AG09309 (cell line): Measurements from ENCODE around the gene UBASH3B.

Experiments
- DNase-seq: peaks from one replicate; pipeline ENCODE4 v3.0.0-alpha.2; 2010; ENCODE audit warnings: low read depth
- H3K4me3 ChIP-seq: 2 replicates; pipeline ENCODE4 v1.5.1; 2011; ENCODE audit warnings: mild to moderate bottlenecking, low read depth, low read length, moderate library complexity; ENCODE audit not compliant: control insufficient read depth
- TF ChIP-seq, protein P1 (sequence below): IDR thresholded peaks from 2 replicates; pipeline ENCODE4 v1.5.1; 2011; ENCODE audit warnings: mild to moderate bottlenecking, low read depth, low read length, inconsistent platforms; ENCODE audit not compliant: insufficient read depth, control insufficient read depth; ENCODE audit errors: missing control alignments

UBASH3B gene

DNA sequence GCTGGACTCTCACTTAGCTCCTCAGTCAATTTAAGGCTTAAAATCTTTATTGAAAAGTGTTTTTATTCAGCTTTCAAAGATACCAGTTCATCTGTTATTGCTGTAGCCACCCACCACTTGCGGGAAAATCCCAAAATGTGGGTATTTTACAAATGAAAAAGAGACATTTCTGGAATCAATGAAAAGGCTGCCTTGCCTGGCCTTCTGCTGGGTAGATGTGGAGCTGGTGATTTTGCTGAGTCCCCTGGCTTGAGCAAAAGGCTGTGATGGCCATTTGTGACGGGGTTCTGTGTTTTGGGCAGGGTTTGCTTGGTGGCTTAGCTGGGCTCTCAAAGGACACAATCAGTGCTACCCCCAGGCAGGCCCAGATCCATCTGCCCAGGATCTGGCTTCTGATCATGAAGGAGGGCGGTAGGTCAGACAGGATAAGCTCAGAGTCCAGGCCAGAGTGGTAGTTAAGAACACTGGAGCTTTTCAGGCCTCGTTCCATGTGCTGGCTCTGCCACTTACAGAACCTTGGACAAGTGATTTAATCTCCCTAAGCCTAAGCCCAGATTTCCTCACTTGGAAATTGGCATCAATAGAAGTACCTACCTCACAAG, 36.1 kb downstream of the UBASH3B start:
- TF ChIP-seq, protein P1, sequence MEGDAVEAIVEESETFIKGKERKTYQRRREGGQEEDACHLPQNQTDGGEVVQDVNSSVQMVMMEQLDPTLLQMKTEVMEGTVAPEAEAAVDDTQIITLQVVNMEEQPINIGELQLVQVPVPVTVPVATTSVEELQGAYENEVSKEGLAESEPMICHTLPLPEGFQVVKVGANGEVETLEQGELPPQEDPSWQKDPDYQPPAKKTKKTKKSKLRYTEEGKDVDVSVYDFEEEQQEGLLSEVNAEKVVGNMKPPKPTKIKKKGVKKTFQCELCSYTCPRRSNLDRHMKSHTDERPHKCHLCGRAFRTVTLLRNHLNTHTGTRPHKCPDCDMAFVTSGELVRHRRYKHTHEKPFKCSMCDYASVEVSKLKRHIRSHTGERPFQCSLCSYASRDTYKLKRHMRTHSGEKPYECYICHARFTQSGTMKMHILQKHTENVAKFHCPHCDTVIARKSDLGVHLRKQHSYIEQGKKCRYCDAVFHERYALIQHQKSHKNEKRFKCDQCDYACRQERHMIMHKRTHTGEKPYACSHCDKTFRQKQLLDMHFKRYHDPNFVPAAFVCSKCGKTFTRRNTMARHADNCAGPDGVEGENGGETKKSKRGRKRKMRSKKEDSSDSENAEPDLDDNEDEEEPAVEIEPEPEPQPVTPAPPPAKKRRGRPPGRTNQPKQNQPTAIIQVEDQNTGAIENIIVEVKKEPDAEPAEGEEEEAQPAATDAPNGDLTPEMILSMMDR, result no peak
- no peak overlapping the region for H3K4me3 ChIP-seq
- DNase-seq, result no peak

DNA sequence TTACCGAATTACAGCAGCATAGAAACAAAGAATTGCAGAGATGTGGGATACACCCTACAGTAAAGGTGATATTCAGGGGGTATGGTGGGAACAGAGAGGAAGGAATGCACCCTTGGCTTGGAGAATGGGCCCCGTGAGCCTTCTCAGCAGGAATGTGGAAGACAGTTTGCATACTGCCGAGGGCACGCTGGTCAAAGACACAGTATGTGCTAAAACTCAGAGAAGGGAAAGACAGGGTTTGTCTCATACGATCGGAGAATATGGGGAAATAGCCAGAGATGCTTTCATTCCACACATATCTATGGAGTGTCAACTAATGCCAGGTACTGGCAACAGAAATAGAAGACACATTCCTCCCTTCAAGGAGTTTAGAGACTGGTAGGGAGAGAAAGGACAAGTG, 36.9 kb downstream of the UBASH3B start:
- no peak for DNase-seq
- H3K4me3 ChIP-seq, result no peak overlapping the region
- TF ChIP-seq, protein P1, result no peak

DNA sequence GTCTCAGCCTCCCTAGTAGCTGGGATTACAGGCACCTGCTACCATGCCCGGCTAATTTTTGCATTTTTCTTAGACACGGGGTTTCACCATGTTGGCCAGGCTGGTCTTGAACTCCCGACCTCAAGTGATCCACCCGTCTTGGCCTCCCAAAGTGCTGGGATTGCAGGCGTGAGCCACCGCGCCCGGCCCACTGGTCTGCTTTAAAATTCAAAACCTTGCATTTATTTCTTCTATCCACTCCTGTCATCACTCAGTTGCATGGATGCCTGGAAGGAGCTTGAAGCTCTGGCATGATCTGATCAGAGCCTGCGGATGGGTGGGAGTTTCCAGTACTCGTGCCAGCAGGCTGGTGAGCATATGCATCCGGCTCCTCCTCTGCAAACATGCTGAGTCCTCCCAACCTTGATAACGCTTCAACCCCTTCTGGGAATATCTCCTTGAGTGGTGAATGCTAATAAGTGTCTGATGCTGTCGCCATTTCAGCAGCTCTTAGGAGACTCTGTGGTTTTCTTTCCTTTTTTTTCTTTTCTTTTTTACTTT, 39.6 kb downstream of the UBASH3B start:
- TF ChIP-seq, protein P1, result no peak
- no peak overlapping the region for H3K4me3 ChIP-seq
- DNase-seq, result no peak

DNA sequence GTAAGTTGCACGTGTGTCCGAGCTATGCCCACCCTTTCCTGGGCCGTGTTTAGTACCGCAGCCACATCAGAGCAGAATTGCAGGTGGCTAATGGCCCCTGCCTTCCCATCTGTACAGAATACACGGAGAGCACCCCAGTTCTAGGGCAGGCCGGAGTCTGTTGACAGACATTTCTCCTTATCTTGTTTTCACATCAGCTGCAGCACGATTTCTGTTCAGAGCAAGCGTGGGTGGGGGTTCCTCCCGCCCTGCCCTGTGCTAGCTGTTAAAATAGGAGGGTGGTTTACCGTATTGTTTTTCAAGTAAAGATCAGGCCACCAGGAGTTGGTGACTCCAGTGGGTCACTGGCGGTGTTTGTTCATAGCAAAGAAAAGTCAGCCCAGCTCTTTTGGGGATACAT, 41.1 kb downstream of the UBASH3B start:
- DNase-seq, result no peak
- TF ChIP-seq, protein P1, result no peak
- H3K4me3 ChIP-seq, result no peak overlapping the region

DNA sequence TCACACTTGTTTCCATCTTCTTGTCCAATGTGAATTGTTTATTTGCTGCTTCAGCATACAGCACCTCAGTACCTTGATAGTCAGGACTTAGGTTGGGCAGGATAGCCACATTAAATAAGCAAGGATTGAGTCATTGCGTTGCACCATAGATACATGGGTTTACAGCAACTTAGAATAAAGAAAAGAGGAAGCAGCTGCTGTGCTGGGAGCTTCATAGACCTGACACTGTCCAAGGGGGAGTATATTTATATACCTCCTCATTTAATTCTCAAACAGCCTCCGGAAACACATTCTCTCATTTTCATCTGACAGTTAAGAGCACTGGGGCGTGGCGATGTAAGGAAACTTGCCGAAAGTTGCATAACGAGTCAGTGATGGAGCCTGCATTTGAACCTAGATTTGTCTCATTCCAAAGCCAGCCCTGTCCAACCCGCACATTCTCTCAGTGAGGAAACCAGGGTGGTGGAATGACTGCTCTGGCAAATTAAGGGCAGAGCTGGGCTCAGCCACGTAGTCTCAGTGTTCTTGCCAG, 42.2 kb downstream of the UBASH3B start:
- no peak for DNase-seq
- H3K4me3 ChIP-seq, result no peak overlapping the region
- TF ChIP-seq, protein P1, result no peak

DNA sequence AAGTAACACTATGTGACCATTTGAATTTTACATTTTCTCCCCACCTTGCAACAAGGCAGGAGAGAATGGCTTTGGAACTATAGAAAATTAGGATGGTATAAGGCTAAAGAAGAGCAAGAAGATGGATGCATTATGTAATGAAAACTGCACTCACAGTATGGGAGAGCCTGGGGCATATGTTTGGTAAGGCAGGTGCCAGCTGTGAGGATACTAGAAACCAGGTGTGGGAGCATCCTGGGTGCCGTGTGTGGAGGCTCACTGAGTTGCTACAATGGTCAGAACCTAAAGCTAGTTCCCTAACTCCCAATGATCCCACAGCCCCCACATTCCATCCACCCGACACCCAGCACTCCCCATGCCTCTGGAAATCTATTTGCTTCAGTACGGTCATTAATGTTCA, 42.9 kb downstream of the UBASH3B start:
- no peak for DNase-seq
- no peak overlapping the region for H3K4me3 ChIP-seq
- TF ChIP-seq, protein P1, result no peak
